ENCODE results near the gene TXN.
"Not testable (repeated sequence)": the region's sequence is repeated elsewhere in the genome, so short reads cannot be mapped to it uniquely, and the experiment has no call there.

TXN gene

GRCh38 chr9:110257097-110257841, 962 bp upstream of the TXN start:
- DNase-seq (ENCODE audit: low read depth, low spot score): peak; percentile 42

- peak; percentile 73 for DNase-seq (ENCODE audit: low read depth, low spot score)
Measured at GRCh38 chr9:110255463-110256379, 586 bp downstream of the TXN start.

- DNase-seq (ENCODE audit: low read depth, low spot score): no peak
Measured at GRCh38 chr9:110255034-110255462, 1.3 kb downstream of the TXN start.

- no peak for DNase-seq (ENCODE audit: low read depth, low spot score)
Measured at GRCh38 chr9:110254500-110254899, 1.8 kb downstream of the TXN start.

- no peak for DNase-seq (ENCODE audit: low read depth, low spot score)
Measured at GRCh38 chr9:110252509-110253139, 3.7 kb downstream of the TXN start.

GRCh38 chr9:110251770-110252169, 4.5 kb downstream of the TXN start:
- not testable (repeated sequence) for DNase-seq (ENCODE audit: low read depth, low spot score)

GRCh38 chr9:110251212-110251611, 5.1 kb downstream of the TXN start:
- DNase-seq (ENCODE audit: low read depth, low spot score): no peak

- no peak for DNase-seq (ENCODE audit: low read depth, low spot score)
Measured at GRCh38 chr9:110249603-110250002, 6.7 kb downstream of the TXN start.

GRCh38 chr9:110248361-110248760, 7.9 kb downstream of the TXN start:
- no peak for DNase-seq (ENCODE audit: low read depth, low spot score)

GRCh38 chr9:110246214-110246613, 10.1 kb downstream of the TXN start:
- DNase-seq (ENCODE audit: low read depth, low spot score): no peak

GRCh38 chr9:110244616-110245015, 11.7 kb downstream of the TXN start:
- no peak for DNase-seq (ENCODE audit: low read depth, low spot score)

GRCh38 chr9:110241858-110242321, 14.4 kb downstream of the TXN start:
- DNase-seq (ENCODE audit: low read depth, low spot score): no peak

- no peak for DNase-seq (ENCODE audit: low read depth, low spot score)
Measured at GRCh38 chr9:110241260-110241857, 14.9 kb downstream of the TXN start.

GRCh38 chr9:110240198-110240597, 16.1 kb downstream of the TXN start:
- DNase-seq (ENCODE audit: low read depth, low spot score): no peak

- no peak for DNase-seq (ENCODE audit: low read depth, low spot score)
Measured at GRCh38 chr9:110228321-110228720, 28.0 kb downstream of the TXN start.

GRCh38 chr9:110224583-110224982, 31.7 kb downstream of the TXN start:
- DNase-seq (ENCODE audit: low read depth, low spot score): no peak

- no peak for DNase-seq (ENCODE audit: low read depth, low spot score)
Measured at GRCh38 chr9:110220809-110221208, 35.5 kb downstream of the TXN start.

- DNase-seq (ENCODE audit: low read depth, low spot score): peak; percentile 54
Measured at GRCh38 chr9:110217656-110218099, 38.6 kb downstream of the TXN start.

- DNase-seq (ENCODE audit: low read depth, low spot score): no peak
Measured at GRCh38 chr9:110214586-110215355, 41.5 kb downstream of the TXN start.

GRCh38 chr9:110214090-110214489, 42.2 kb downstream of the TXN start:
- DNase-seq (ENCODE audit: low read depth, low spot score): peak; percentile 16

Measured in astrocyte of the hippocampus (primary cell).